Stomach (tissue), 4 donors: ENCODE data around the gene ARL2BP.

ENCODE experiments used
- CTCF ChIP-seq, 7 experiments: fragments of 450-650 bp in 4 of 7; fragments of 200-600 bp in 3 of 7; sonication (generic) in 3 of 7; IDR thresholded peaks; one replicate each; pipeline ENCODE4 v1.5.1; 2016 to 2019; ENCODE audit warnings: antibody characterized with exemption in 7 of 7, control low read depth in 2 of 7, mild to moderate bottlenecking in 1 of 7
- EP300 ChIP-seq: sonication (generic); formaldehyde crosslinking; IDR thresholded peaks from one replicate; pipeline ENCODE4 v1.6.1; 2017; ENCODE audit warnings: antibody characterized with exemption
- POLR2A ChIP-seq, 4 donors: fragments of 450-650 bp; IDR thresholded peaks; one replicate each; pipeline ENCODE4 v1.6.1; 2016; ENCODE audit warnings: antibody characterized with exemption in 4 of 4, control low read depth in 2 of 4, mild to moderate bottlenecking in 1 of 4, moderate library complexity in 1 of 4
- POLR2AphosphoS5 ChIP-seq, 3 donors: sonication (generic); formaldehyde crosslinking; IDR thresholded peaks; one replicate each; pipeline ENCODE4 v1.6.1; 2016; ENCODE audit warnings: antibody characterized with exemption in 3 of 3

- no peak for TF ChIP-seq CTCF (IDR thresholded peaks at IDR 0.05)
- no peak for TF ChIP-seq POLR2AphosphoS5 (IDR thresholded peaks at IDR 0.05)
- TF ChIP-seq POLR2A (IDR thresholded peaks at IDR 0.05) = no peak
- no peak for TF ChIP-seq EP300
Measured at GRCh38 chr16:57196286-57196685, 48.8 kb upstream of the ARL2BP start.
